HG03432 (cell line): ENCODE data around the gene CLTCL1.

Experiments
- ATAC-seq: cut with Tn5 transposase; IDR thresholded peaks from one replicate; pipeline ENCODE4 v1.9.1; 2021; ENCODE audit warnings: mild to moderate bottlenecking, moderate library complexity; ENCODE audit not compliant: unreplicated experiment

Gene CLTCL1

DNA sequence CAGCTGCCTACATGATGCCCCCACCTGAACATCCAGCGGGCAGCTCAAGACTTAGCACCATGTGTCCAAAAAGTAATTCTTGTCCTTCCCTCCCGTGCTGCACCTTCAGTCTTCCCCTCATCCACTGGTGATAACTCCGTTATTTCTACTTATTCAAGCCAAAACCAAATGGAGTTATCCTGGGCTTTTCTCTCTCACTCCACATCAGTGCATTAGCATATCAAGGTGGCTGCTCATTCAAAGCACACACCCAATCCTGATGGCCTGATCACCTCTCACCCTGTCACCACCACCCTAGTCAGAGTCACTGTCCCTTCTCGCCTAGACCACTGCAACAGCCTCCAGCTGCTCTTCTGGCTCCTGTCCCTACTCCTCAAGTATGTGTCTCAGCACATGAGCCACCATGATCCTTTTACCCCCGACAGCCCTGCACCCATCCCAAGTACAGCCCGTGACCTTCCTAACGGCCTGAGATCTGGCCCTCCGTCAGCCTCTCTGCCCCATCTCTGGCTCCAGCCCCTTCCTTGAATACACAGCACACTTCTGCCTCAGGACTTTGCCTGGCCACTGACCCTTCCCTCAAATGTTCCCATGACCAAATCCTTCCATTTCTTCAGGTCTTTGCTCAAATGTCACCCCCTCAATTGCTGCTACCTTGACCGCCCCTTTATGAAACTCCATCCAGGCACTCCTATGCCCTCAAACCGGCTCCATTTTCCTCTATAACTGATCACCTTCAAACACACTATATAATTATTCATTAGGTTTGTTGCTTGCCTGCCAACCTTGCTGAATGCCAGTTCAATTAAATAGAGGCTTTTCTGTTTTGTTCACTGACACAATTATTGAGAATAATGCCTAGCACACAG, 93.3 kb downstream of the CLTCL1 start:
- ATAC-seq: no peak

DNA sequence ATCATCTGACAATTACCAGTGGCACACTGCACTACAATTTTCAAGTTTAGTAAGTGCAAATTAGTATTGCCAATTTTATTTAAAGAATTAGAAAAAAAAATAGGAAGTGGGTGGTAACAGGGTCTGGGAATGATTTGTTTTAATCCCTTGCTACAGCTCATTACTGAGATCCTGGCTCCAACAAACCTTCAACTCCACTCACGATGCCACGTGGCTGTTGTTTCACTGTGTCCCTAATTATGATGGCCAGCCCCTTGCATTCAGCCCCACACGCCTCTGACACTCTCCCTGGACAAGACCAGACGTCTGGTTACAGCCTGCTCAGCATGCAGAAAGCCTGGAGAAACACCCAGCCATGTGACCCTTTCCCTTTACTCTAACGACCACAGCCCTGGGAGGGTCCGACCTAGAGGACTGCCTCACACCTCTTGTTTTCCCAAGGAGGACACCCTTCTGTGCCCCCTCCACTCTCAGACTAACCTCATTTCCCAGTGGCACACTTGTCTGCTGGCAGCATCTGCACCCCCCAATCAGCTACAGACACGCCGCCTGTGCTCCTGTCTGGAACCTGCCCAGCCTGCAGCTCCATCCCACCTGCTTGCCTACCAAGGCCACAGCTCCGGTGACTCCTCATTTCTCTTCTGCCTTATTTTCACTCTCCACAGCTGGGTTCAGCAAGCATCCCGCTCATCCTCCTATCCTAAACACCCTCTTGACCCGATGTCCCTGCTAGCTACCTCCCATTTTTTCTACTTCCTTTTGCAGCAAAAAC, 94.5 kb downstream of the CLTCL1 start:
- no peak for ATAC-seq

DNA sequence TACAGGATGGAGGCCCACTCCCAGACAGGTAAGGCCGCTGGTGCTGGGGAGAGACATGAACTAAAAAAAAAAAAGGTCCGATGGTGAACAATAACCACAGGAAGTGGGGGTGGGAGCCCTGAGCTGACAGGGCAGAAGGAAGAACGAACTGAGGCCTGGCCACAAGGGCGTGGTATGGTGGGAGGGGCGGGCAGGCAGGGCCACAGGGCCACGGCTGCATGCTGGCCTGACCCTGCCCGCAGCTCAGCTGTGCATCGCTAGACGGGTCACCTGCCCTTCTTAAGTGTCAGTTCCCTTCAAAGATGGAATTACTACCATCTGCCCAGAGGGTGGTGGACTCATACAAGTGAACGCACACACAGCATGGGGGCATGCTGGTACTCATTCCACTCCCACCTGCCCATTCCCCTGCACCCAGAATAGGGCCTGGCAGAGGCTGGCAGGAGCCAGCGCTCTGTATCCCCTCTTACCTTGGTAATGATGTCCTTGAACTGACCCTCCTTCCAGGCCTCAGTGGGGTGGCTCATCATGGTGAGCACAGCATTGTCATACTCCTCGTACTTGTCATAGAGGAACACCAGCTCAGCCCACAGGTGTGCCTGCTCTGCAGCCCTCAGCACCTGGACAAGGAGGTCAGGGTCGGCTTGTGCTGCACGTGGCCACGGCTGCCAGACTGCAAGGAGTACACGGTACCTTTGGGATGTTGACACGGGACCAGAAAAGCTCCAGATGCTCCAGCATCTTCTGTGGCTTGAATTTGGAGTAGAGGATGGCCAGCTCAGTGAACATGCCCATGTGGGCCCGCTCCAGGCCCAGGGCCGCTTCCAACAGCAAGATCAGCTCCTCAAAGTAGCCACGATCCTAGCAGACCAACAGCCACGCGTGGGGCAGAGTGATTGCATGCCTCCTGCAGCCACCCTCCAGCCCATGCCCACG, 95.5 kb downstream of the CLTCL1 start:
- no peak for ATAC-seq

- no peak for ATAC-seq
Observed at GRCh38 chr22:19194766-19195536, 96.6 kb downstream of the CLTCL1 start.

DNA sequence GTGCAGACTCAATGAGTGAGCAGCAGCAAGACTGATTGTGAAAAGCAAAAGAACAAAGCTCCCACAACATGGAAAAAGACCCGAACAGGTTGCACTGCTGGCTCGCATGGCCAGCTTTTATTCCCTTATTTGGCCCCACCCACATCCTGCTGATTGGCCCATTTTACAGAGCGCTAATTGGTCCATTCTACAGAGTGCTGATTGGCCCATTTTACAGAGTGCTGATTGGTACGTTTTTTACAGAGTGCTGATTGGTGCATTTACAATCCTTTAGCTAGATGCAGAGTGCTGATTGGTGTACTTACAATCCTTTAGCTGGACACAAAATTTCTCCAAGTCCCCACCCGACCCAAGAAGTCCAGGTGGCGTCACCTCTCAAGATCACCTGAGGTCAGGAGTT, 97.6 kb downstream of the CLTCL1 start:
- ATAC-seq: no peak

DNA sequence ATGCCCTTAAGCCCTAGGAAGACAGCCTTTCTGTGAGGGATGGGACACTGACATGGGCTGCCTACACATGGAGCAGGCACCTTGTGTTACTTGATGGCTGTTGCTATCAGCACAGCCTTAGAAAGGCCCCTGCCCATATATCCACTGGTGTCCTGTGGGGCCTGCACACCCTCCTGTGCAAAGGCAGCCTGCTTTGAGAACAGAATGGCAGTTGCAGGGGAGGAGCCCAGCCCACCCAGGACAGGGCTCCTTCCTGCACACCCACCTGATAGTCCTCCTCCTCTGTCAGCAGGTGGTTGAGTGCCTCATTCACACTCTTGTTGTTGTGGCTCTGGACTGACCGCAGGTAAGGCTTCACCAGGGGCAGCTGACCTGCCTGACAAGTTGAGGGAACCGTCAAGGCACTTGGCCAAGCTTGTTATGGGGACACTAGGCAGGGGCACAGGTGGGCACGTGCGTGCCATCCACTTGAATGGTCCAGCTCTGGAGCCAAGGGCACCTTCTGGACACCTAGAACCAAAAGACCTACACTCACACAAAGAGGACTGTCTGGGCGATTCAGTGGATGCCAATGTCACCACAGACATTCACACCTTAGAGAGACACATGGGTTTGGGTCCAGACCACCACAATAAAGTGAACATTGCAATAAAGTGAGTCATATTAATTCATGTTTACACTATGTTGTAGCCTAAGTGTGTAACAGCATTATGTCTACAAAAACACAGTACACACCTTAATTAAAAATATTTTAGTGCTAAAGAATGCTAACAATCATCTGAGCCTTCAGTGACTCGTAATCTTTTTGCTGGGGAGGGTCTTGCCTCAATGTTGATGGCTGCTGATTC, 103.6 kb downstream of the CLTCL1 start:
- ATAC-seq: no peak

GRCh38 chr22:19184276-19184997, 107.1 kb downstream of the CLTCL1 start:
- ATAC-seq: no peak

DNA sequence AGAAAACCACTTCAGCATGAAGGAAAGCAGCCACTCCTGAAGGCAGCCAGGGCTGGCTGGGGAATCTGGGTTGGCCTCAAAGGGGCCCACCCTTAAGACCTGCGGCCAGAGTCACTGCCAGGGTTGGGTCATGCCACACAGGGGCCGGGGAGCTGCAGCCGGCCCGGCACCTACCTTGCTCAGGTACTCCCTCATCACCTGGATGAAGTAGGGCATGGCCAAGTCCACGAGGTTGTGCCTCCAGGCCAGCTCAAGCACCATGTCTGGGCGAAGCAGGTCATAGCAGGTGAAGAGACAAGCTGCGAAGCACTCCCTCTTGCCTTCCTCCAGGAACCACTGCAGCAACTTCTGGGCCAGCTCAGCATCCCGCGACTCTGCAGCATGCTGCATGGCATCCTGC, 108.3 kb downstream of the CLTCL1 start:
- no peak for ATAC-seq

DNA sequence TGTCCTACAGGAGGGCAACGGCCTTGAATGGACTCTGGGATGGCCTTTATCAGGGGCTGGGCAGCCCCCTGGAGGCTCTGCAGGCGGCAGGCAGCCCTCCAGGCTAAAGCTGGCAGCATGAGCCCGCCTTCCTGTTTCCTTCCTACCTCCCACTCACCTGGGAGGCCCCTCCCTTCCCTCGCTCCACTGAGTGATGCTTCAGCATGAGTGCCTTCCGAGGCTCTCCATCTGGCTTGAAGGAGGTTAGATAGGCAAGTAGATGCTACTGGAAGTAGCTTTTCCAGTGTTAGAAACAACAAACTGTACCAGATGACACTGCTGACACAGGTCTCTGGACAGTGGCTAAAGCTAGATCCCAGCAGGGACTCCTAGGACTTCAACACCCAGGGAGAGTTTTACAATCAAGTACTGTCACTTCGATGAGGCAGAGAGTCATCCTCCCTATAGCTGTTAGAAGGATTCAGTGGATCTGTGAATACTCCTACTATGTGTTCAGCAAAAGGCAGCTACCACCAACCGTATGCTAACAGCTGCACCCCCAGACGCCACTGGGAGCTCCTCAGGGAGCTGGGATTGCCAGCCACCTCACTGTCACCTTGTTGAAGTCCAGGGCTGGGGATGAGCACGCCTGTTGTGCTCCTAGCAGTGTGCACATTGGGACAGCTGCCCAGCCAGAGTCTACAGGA, 108.9 kb downstream of the CLTCL1 start:
- ATAC-seq: no peak

DNA sequence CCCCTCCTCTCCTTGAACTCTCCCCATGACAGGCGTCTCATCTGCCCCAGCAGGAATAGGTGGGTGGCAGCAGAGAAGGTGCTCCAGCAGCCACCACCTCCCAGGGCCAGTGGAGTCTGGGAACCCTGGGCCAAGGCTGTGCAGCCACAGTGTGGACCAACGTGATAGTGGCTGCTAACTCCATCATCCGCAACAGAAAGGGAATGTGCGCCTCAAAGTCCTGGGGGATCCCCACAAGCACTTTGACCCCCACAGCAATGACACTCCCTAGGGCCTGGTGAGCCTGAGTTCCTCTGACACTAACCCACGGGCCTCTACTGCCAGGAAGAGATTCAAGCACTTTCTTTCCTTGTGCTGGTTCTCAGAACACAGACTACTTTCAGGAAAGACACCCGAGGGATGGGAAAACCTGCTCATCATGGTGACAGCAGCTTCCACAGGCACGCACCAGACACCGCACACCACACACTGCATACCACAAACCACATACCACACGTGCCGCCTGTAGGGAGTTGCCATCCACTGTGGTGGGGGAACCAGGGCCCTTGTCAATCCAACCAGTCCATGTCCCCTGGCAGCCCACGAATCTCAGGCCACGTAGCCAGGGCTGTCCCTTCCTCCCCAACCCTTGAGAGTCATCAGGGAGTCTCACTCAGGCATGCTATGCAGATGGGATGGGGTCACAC, 109.6 kb downstream of the CLTCL1 start:
- no peak for ATAC-seq

- ATAC-seq: no peak
Observed at GRCh38 chr22:19180740-19181410, 110.6 kb downstream of the CLTCL1 start.

GRCh38 chr22:19180234-19180633, 111.3 kb downstream of the CLTCL1 start:
- no peak for ATAC-seq

DNA sequence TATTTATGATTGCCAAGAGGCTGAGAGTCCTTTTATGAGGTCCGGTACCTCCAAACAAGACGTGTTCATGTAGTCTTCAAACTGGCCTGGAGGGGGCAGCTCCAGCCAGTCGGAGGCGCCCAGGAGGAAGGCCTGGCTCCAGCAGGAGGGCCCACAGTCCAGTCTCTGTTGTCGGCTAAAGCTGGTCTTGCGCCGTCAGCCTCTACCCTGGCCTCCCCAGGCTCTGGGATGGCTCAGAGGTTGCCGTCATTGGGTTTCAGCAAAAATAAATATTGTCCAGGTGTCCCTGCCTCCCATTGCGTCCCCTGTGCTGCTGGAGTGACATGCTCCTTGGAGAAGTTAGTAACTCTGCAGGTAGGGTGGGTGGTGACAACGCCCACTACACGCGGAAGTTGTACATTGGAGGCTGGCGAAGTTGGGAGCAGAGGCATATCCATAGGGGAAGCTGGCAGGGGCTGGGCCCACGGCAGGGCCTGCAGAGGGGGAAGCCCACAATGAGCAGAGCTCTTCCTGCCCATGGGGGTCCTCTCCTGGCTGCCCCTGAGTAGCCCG, 111.9 kb downstream of the CLTCL1 start:
- ATAC-seq: peak; percentile 36

DNA sequence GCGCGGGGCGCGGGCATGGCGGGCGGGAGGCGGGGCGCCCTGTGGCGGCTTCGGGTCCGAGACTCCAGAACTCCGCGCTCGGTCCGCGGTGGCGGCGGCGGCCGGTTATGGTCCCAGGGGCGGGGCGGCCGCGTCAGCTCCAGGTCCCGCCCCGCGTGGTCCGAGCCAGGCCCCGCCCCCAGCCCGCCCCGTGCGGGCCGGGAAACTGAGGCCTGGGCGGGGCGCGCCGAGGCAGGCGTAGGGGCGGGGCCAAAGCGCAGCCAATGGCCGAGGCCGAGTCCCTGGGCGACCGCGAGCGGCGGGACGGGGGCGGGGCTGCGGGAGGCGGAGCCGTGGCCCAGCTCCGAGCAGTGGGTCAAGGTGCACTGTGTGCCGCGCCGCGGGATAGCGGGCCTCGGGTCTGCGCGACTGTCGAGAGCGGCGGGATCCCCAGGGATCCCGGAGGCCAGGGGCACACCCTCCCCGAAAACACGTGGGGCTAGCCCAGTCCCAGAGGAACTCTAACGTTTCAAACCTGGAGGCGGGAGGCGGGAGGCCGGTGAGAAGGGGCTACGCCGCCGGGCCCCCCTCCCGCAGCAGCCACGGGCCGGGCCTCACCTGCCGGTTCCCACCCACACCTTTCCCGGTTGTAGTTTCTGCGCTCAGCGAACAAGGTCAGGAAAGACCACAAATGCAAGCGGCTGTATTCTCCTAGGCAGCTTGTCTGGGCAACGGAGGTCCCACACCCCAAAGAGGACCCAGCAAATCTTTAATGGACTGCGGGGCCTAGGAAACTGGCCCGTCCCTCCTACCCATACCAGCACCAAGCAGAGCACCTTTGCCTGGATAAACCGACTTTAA, 112.6 kb downstream of the CLTCL1 start, which contains the start of gene SLC25A1:
SLC25A1 (minus strand) TSS at position 80 of the 840 bp plus-strand sequence; CDS start at position 17, 63 bp downstream.
- peak; percentile 70 for ATAC-seq

- ATAC-seq: peak; percentile 33
Observed at GRCh38 chr22:19178065-19178656, 113.4 kb downstream of the CLTCL1 start.
